Measurements from ENCODE around the gene DUSP22.

DNA sequence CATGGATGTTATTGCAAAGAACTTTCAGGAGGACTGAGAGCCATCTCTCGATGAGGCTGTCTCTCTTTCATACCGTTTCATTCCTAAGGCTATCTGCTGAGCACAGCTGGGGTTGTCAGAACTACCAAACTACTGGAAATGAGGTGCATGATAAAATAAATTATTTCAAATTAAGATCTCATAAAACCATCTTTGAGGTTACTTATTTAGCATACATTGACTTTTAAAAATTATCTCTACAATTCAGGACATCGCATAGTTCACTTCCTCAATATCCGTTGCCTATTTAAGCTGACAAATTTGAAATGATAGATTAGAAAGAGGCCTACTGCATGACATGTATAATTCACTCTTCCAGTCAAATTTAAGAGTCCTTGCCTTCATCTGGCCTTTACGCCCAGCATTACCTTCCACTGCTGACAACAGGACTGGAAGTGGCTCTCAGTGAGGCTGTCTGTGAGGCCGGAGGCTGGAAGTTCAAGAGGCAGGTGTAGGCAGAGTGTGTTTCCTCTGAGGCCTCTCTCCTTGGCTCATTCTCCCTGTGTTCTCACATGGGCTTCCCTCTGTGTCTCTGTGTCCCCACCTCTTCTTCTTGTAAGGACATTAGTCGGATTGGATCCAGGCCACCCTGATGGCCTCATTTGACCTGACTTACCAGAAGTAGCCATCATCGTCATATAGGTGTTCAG is 12.8 kb upstream of the DUSP22 start:
- TF ChIP-seq, protein P1, sequence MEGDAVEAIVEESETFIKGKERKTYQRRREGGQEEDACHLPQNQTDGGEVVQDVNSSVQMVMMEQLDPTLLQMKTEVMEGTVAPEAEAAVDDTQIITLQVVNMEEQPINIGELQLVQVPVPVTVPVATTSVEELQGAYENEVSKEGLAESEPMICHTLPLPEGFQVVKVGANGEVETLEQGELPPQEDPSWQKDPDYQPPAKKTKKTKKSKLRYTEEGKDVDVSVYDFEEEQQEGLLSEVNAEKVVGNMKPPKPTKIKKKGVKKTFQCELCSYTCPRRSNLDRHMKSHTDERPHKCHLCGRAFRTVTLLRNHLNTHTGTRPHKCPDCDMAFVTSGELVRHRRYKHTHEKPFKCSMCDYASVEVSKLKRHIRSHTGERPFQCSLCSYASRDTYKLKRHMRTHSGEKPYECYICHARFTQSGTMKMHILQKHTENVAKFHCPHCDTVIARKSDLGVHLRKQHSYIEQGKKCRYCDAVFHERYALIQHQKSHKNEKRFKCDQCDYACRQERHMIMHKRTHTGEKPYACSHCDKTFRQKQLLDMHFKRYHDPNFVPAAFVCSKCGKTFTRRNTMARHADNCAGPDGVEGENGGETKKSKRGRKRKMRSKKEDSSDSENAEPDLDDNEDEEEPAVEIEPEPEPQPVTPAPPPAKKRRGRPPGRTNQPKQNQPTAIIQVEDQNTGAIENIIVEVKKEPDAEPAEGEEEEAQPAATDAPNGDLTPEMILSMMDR (IDR thresholded peaks at IDR 0.05) = no peak
- TF ChIP-seq EZH2 (IDR thresholded peaks at IDR 0.05; ENCODE audit: borderline replicate concordance, insufficient read depth, low read depth, low read length, poor library complexity, severe bottlenecking) = no peak
